OCI-LY3 (cell line): ENCODE measurements around the gene VNN1.
A peak's percentile ranks its signal among the peaks of the same experiment; 100 is the strongest.

Source experiments
- H2AFZ ChIP-seq: fragments of 200-600, 300-600 bp; shearing (Covaris generic); 2 replicates; pipeline ENCODE4 v1.6.0; 2014; ENCODE audit warnings: antibody characterized with exemption, low read depth, low read length
- H3K27ac ChIP-seq: fragments of 200-600, 300-600 bp; sonication (generic); 2 replicates; pipeline ENCODE4 v1.5.1; 2014; ENCODE audit warnings: mild to moderate bottlenecking, low read length, moderate library complexity, mixed read lengths
- H3K27me3 ChIP-seq: fragments of 200-600, 300-600 bp; sonication (generic); 2 replicates; pipeline ENCODE4 v1.6.1; 2014; ENCODE audit warnings: low read depth, low read length, mixed read lengths
- H3K36me3 ChIP-seq: fragments of 200-600, 300-600 bp; sonication (generic); replicated peaks from 2 replicates; pipeline ENCODE3; 2014; ENCODE audit warnings: low read depth, low read length, mixed read lengths
- H3K4me1 ChIP-seq: fragments of 300-600, 200-600 bp; sonication (generic); 2 replicates; pipeline ENCODE4 v1.6.1; 2014; ENCODE audit warnings: low read length, mixed read lengths
- H3K4me2 ChIP-seq: fragments of 200-600, 300-600 bp; sonication (generic); 2 replicates; pipeline ENCODE4 v1.6.1; 2014; ENCODE audit warnings: low read length, mixed read lengths
- H3K4me3 ChIP-seq: fragments of 300-600, 200-600 bp; sonication (generic); 2 replicates; pipeline ENCODE4 v1.5.1; 2014; ENCODE audit warnings: antibody characterized with exemption, mild to moderate bottlenecking, low read length, moderate library complexity
- H3K79me2 ChIP-seq: fragments of 300-600, 200-600 bp; shearing (Covaris generic); 2 replicates; pipeline ENCODE4 v1.6.1; 2014; ENCODE audit warnings: mild to moderate bottlenecking, low read length, mixed read lengths
- H3K9ac ChIP-seq: fragments of 300-600, 200-600 bp; shearing (Covaris generic); 2 replicates; pipeline ENCODE4 v1.6.0; 2014; ENCODE audit warnings: mild to moderate bottlenecking, low read length, moderate library complexity
- H3K9me3 ChIP-seq: fragments of 200-600, 300-600 bp; shearing (Covaris generic); 2 replicates; pipeline ENCODE4 v1.6.1; 2014; ENCODE audit warnings: low read length, mixed read lengths; ENCODE audit not compliant: insufficient read depth
- H4K20me1 ChIP-seq: fragments of 200-600, 300-600 bp; sonication (generic); 2 replicates; pipeline ENCODE4 v1.6.1; 2016; ENCODE audit warnings: low read length, mixed read lengths; ENCODE audit not compliant: insufficient read depth
- EZH2phosphoT487 ChIP-seq: fragments of 200-600 bp; shearing (Covaris generic); IDR thresholded peaks from 2 replicates; pipeline ENCODE4 v1.6.1; 2018; ENCODE audit warnings: antibody characterized with exemption, mixed run types, low read depth
- TF ChIP-seq, protein P1 (sequence below): fragments of 200-600, 300-600 bp; sonication (generic); IDR thresholded peaks from 2 replicates; pipeline ENCODE4 v1.5.1; 2014; ENCODE audit warnings: antibody characterized with exemption, low read length, low read depth

Gene VNN1

GRCh38 chr6:132715881-132716637, 2.2 kb upstream of the VNN1 start:
- Histone ChIP-seq H4K20me1 (no peaks in the 10 kb centered on the region), H3K27me3 (no peaks in the 10 kb centered on the region), H3K36me3 (no peaks in the 10 kb centered on the region), H2AFZ (no peak overlapping the region), H3K4me1 (peaks cover 24% of the 10 kb centered on the region), H3K9me3 (no peaks in the 10 kb centered on the region), H3K4me3 (no peak overlapping the region), H3K4me2 (no peak overlapping the region), H3K9ac (no peak overlapping the region), H3K79me2 (no peaks in the 10 kb centered on the region), H3K27ac (no peak overlapping the region)
- TF ChIP-seq, protein P1, sequence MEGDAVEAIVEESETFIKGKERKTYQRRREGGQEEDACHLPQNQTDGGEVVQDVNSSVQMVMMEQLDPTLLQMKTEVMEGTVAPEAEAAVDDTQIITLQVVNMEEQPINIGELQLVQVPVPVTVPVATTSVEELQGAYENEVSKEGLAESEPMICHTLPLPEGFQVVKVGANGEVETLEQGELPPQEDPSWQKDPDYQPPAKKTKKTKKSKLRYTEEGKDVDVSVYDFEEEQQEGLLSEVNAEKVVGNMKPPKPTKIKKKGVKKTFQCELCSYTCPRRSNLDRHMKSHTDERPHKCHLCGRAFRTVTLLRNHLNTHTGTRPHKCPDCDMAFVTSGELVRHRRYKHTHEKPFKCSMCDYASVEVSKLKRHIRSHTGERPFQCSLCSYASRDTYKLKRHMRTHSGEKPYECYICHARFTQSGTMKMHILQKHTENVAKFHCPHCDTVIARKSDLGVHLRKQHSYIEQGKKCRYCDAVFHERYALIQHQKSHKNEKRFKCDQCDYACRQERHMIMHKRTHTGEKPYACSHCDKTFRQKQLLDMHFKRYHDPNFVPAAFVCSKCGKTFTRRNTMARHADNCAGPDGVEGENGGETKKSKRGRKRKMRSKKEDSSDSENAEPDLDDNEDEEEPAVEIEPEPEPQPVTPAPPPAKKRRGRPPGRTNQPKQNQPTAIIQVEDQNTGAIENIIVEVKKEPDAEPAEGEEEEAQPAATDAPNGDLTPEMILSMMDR = no peak
- no peak for TF ChIP-seq EZH2phosphoT487

- Histone ChIP-seq H3K27me3 (no peaks in the 10 kb centered on the region), H3K4me2 (no peak overlapping the region), H4K20me1 (no peaks in the 10 kb centered on the region), H3K4me1 (peaks cover 24% of the 10 kb centered on the region), H3K79me2 (no peaks in the 10 kb centered on the region), H2AFZ (no peak overlapping the region), H3K36me3 (no peaks in the 10 kb centered on the region), H3K4me3 (no peak overlapping the region), H3K9ac (no peak overlapping the region), H3K9me3 (no peaks in the 10 kb centered on the region), H3K27ac (no peak overlapping the region)
- TF ChIP-seq, protein P1 = no peak
- TF ChIP-seq EZH2phosphoT487 = no peak
These were observed 1.3 kb upstream of the VNN1 start for GRCh38 chr6:132715204-132715603.

DNA sequence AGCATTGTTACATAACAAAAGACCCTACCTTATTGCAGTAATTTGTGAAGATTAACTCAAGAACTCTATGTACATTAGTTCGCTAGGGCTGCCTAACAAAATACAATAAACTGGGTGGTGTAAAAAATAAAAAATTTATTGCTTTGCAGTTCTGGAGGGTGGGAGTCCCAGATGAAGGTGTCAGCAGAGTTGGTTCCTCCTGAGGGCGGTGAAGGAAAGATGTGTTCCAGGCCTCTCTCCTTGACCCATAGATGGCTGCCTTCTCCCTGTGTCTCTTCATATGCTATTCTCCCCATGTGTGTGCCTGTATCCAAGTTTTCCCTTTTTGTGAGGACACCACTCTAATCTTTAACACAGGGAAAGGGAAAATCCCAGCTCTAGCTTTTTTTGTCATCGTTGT, 305 bp upstream of the VNN1 start:
- peak overlapping the region; percentile 92 for H3K27ac ChIP-seq
- no peaks in the 10 kb centered on the region for H4K20me1 ChIP-seq
- peaks cover 28% of the 10 kb centered on the region for H3K4me1 ChIP-seq
- peak overlapping the region; percentile 65; the same call in 1 of the 2 replicates for H2AFZ ChIP-seq
- H3K36me3 ChIP-seq = no peaks in the 10 kb centered on the region
- H3K4me2 ChIP-seq = peak overlapping the region; percentile 88
- H3K27me3 ChIP-seq = no peaks in the 10 kb centered on the region
- peak overlapping the region; percentile 71 for H3K4me3 ChIP-seq
- H3K9ac ChIP-seq = peak overlapping the region; percentile 68; the same call in 1 of the 2 replicates
- no peaks in the 10 kb centered on the region for H3K79me2 ChIP-seq
- no peaks in the 10 kb centered on the region for H3K9me3 ChIP-seq
- no peak for TF ChIP-seq EZH2phosphoT487
- TF ChIP-seq, protein P1 = no peak

- Histone ChIP-seq H3K27ac (no peak overlapping the region), H3K4me1 (peaks cover 30% of the 10 kb centered on the region), H3K9ac (no peak overlapping the region), H3K4me3 (no peak overlapping the region), H3K36me3 (no peaks in the 10 kb centered on the region), H3K79me2 (no peaks in the 10 kb centered on the region), H3K27me3 (no peaks in the 10 kb centered on the region), H4K20me1 (no peaks in the 10 kb centered on the region), H2AFZ (no peak overlapping the region), H3K4me2 (no peak overlapping the region), H3K9me3 (no peaks in the 10 kb centered on the region)
- TF ChIP-seq EZH2phosphoT487 = no peak
- TF ChIP-seq, protein P1 = no peak
These were observed 1.5 kb downstream of the VNN1 start for GRCh38 chr6:132712366-132712765.
